GM10266 (cell line): ENCODE results near the gene GINS2.

Experiments used
- DNase-seq: peaks from one replicate; pipeline ENCODE4 v3.0.0; 2012; ENCODE audit errors: extremely low spot score
- CTCF ChIP-seq: IDR thresholded peaks from 2 replicates; pipeline ENCODE4 v1.5.1; 2012; ENCODE audit warnings: mild to moderate bottlenecking, low read depth; ENCODE audit not compliant: control insufficient read depth, insufficient read depth; ENCODE audit errors: missing control alignments

The GINS2 gene

DNA sequence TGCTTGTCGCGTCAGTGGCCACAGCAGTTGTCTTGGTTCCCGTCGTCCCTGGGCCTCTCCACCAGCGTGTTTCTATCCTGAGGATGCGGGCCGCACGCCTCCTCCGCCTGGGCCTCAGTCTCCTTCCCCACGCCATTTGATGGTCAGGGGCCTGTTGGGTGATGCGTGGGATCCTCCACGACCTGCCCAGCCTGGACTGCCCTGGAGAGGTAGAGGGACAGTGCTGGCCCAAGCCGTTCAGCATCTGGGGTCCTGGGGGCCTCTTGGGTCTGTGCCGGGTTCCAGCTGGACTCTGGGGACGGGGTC, 55.4 kb downstream of the GINS2 start:
- no peak for TF ChIP-seq CTCF
- no peak for DNase-seq

DNA sequence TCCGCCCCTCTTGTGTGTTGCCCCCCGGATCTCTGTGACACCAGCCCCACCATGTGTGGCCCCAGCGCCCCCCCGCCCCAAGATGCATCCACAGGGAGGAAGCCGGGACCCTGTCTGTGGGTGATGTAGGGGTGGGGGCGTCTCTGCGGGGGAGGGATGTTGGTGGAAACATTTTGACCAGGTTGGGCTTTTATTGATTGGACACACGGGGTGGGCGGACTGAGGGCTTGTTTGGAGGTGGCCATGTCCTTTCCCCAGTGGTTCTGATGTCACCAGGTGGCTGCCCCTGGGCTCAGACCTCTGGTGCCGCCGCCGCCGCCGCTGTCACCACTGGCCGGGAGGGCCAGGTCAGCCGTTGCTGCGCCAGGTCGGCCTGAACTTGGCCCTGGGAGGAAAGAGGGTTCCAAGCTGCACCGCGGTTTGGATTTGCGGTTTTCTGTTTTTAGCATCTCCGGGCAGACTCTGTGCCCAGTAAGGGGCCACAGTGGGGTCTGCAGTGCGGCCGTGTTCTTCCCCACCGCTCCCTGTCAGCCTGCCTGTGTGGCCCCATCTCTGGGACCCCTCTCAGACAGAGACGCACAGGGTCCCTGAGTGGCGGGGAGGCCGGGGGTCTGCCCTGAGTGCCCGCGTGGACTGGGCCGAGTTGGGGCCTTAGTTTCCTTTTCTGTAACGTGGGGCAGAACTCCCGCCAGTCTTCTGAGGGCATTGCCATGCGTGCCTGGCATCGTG, 55.9 kb downstream of the GINS2 start:
- no peak for TF ChIP-seq CTCF
- DNase-seq, result no peak

- no peak for DNase-seq
- no peak for TF ChIP-seq CTCF
Measured at GRCh38 chr16:85631802-85632393, 56.9 kb downstream of the GINS2 start.

DNA sequence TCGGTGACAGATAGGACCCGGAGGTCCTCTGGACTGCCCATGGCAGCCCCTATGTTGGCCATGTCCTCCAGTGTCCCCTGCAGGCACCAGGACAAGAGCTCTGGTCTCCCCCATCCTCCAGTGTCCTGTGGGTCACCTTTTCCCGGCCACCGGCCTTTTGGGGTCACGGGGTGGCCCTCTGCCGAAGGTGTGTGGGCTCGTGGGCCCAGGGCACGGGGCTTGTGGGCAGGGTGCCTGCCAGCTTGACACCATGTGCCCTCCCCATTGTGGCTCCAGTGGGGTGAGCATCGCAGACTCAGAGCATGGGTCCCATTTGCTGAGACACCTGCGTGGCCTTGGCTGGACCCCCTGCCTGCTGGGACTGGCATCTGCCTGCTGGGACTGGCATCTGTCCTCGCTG, 57.5 kb downstream of the GINS2 start:
- TF ChIP-seq CTCF, result no peak
- DNase-seq, result no peak

- TF ChIP-seq CTCF, result no peak
- DNase-seq, result no peak
Measured at GRCh38 chr16:85629853-85630252, 58.9 kb downstream of the GINS2 start.

- no peak for TF ChIP-seq CTCF
- DNase-seq, result no peak
Measured at GRCh38 chr16:85629326-85629725, 59.4 kb downstream of the GINS2 start.

GRCh38 chr16:85628645-85629044, 60.1 kb downstream of the GINS2 start:
- TF ChIP-seq CTCF, result no peak
- no peak for DNase-seq
